Body of pancreas (tissue), 4 donors: ENCODE results near the gene CRHR2. TPM values are rescaled to one million over a fixed set of nuclear protein-coding genes. Genes with fewer than 3 reads are reported as not detected.

Source experiments
- ATAC-seq: fragments of 150-250 bp; one replicate; pipeline ENCODE4 v1.9.1; 2016
- DNase-seq, 4 donors: peaks; one replicate each; pipeline ENCODE4 v3.0.0-alpha.2; 2019
- H3K27ac ChIP-seq, 4 donors: fragments of 200-600 bp; sonication (generic); 1 replicate in 3 of 4; 2 replicates in 1 of 4; pipeline versions ENCODE4 v1.5.1 to v1.6.1; 2016 to 2019; ENCODE audit warnings: mild to moderate bottlenecking in 1 of 4, mixed read lengths in 1 of 4, moderate library complexity in 1 of 4
- H3K27me3 ChIP-seq, 2 donors: fragments of 200-600 bp; sonication (generic); one replicate each; pipeline ENCODE4 v1.6.0; 2016; ENCODE audit warnings: mild to moderate bottlenecking in 1 of 2
- H3K36me3 ChIP-seq, 2 donors: fragments of 200-600 bp; sonication (generic); replicated peaks in 1 of 2; 2 replicates each; pipeline ENCODE4 v1.5.1; 2016; ENCODE audit warnings: low read depth in 2 of 2; ENCODE audit not compliant: insufficient read depth in 1 of 2
- H3K4me1 ChIP-seq: fragments of 200-600 bp; sonication (generic); one replicate; pipeline ENCODE4 v1.6.0; 2016
- H3K4me3 ChIP-seq, 2 donors: fragments of 200-600 bp; sonication (generic); 1 replicate in 1 of 2; 2 replicates in 1 of 2; pipeline ENCODE4 v1.5.1; 2016 to 2019
- H3K9me3 ChIP-seq, 3 donors: fragments of 200-600 bp; sonication (generic); 1 replicate in 2 of 3; 2 replicates in 1 of 3; pipeline ENCODE4 v1.5.1; 2016
- CTCF ChIP-seq, 7 experiments: fragments of 450-650 bp in 4 of 7; fragments of 200-600 bp in 3 of 7; sonication (generic) in 3 of 7; IDR thresholded peaks; one replicate each; pipeline ENCODE4 v1.5.1; 2016 to 2019; ENCODE audit warnings: antibody characterized with exemption in 7 of 7
- POLR2A ChIP-seq, 3 donors: fragments of 450-650 bp; IDR thresholded peaks; one replicate each; pipeline ENCODE4 v1.6.1; 2016; ENCODE audit warnings: antibody characterized with exemption in 3 of 3, mild to moderate bottlenecking in 2 of 3
- WGBS, 2 donors: methylation state at CpG; one replicate each; pipeline ENCODE4 v1.1.5; 2017; 5-methylcytosine and 5-hydroxymethylcytosine counted together
- intact Hi-C: fragments of 100-400 bp; cut with DNase I; formaldehyde crosslinking; loops from one replicate; pipeline ENCODE4 v1.15.1; 2023
- total RNA-seq, 2 donors: library from RNA; depleted of rRNA; stranded (reverse); fragments of >200 nt; gene quantifications; one replicate each; pipeline ENCODE4 v1.1.0, GENCODE V29; 2016

Gene CRHR2
- total RNA-seq, 2 donors from 2014 or later, result 0.33 to 4.7 TPM

- Histone ChIP-seq H3K4me1 (peaks cover 25% of the 10 kb centered on the region), H3K27ac (no peak overlapping the region), H3K9me3 (no peaks in the 10 kb centered on the region), H3K36me3 (no peaks in the 10 kb centered on the region), H3K27me3 (no peaks in the 10 kb centered on the region), H3K4me3 (no peak overlapping the region)
- ATAC-seq, result no peak
- DNase-seq, result no peak
- TF ChIP-seq CTCF (IDR thresholded peaks at IDR 0.05) (no peak), POLR2A (IDR thresholded peaks at IDR 0.05) (no peak)
- 92 to 95% methylated on average over 7 of the region's 7 CpGs for WGBS, 2 donors
- intact Hi-C loops, result no loop called here
These were observed 7.8 kb upstream of the CRHR2 start for GRCh38 chr7:30690011-30690410.

- DNase-seq (peak; percentile 49 to 87 (median 76)), ATAC-seq (peak; percentile 79)
- intact Hi-C loops, result no loop called here
- Histone ChIP-seq H3K27me3 (no peaks in the 10 kb centered on the region), H3K9me3 (no peaks in the 10 kb centered on the region), H3K4me3 (no peak overlapping the region), H3K36me3 (no peaks in the 10 kb centered on the region), H3K27ac (no peak overlapping the region), H3K4me1 (peaks cover 13% of the 10 kb centered on the region)
- no peak for TF ChIP-seq POLR2A (IDR thresholded peaks at IDR 0.05)
- no peak for TF ChIP-seq CTCF (IDR thresholded peaks at IDR 0.05)
- WGBS, 2 donors, result 35 to 50% methylated on average over 2 to 5 of the region's 5 CpGs
These were observed 6.5 kb upstream of the CRHR2 start for GRCh38 chr7:30688718-30689221.

- no peak overlapping the region for H3K4me3 ChIP-seq
- intact Hi-C loops, result no loop called here
- H3K27ac ChIP-seq, result no peak overlapping the region
- H3K4me1 ChIP-seq, result peaks cover 12% of the 10 kb centered on the region
- TF ChIP-seq POLR2A (IDR thresholded peaks at IDR 0.05), result no peak
- WGBS, 2 donors, result 72 to 94% methylated on average over 6 of the region's 6 CpGs
- H3K9me3 ChIP-seq, result no peaks in the 10 kb centered on the region
- no peak for DNase-seq
- no peak for ATAC-seq
- peaks cover 0 to 3% of the 10 kb centered on the region in 2 donors for H3K27me3 ChIP-seq
- no peaks in the 10 kb centered on the region for H3K36me3 ChIP-seq
These were observed 5.3 kb upstream of the CRHR2 start for GRCh38 chr7:30687604-30688003.

GRCh38 chr7:30684351-30684750, 2.1 kb upstream of the CRHR2 start:
- Histone ChIP-seq H3K27me3 (peaks cover 0 to 16% of the 10 kb centered on the region in 2 donors), H3K4me3 (no peak overlapping the region), H3K27ac (no peak overlapping the region), H3K36me3 (no peaks in the 10 kb centered on the region), H3K9me3 (no peaks in the 10 kb centered on the region), H3K4me1 (peaks cover 25% of the 10 kb centered on the region)
- TF ChIP-seq POLR2A (IDR thresholded peaks at IDR 0.05) (no peak), CTCF (IDR thresholded peaks at IDR 0.05) (no peak)
- 46 to 66% methylated on average over 2 of the region's 2 CpGs for WGBS, 2 donors
- intact Hi-C loops, result no loop called here
- no peak for ATAC-seq
- no peak for DNase-seq

- TF ChIP-seq CTCF (IDR thresholded peaks at IDR 0.05), result no peak
- TF ChIP-seq POLR2A (IDR thresholded peaks at IDR 0.05), result no peak
- Histone ChIP-seq H3K27me3 (peaks cover 0 to 16% of the 10 kb centered on the region in 2 donors), H3K4me3 (no peak overlapping the region), H3K9me3 (no peaks in the 10 kb centered on the region), H3K4me1 (peaks cover 23% of the 10 kb centered on the region), H3K36me3 (no peaks in the 10 kb centered on the region), H3K27ac (no peak overlapping the region)
- intact Hi-C loops, result no loop called here
- DNase-seq (no peak), ATAC-seq (no peak)
- 88 to 89% methylated on average over 3 of the region's 3 CpGs for WGBS, 2 donors
These were observed 1.6 kb upstream of the CRHR2 start for GRCh38 chr7:30683816-30684215.
